ENCODE data around the gene RAB11FIP5.

- no peak for TF ChIP-seq CTCF (IDR thresholded peaks at IDR 0.05)
- no peak for TF ChIP-seq POLR2A (IDR thresholded peaks at IDR 0.05)
- TF ChIP-seq EP300 (IDR thresholded peaks at IDR 0.05): no peak
- TF ChIP-seq POLR2AphosphoS5 (IDR thresholded peaks at IDR 0.05): no peak
Observed at GRCh38 chr2:73130790-73131189, 18.0 kb upstream of the RAB11FIP5 start.
